ENCODE measurements around the gene OGFOD2.
A peak's percentile ranks its signal among the peaks of the same experiment; 100 is the strongest.

OGFOD2 gene

DNA sequence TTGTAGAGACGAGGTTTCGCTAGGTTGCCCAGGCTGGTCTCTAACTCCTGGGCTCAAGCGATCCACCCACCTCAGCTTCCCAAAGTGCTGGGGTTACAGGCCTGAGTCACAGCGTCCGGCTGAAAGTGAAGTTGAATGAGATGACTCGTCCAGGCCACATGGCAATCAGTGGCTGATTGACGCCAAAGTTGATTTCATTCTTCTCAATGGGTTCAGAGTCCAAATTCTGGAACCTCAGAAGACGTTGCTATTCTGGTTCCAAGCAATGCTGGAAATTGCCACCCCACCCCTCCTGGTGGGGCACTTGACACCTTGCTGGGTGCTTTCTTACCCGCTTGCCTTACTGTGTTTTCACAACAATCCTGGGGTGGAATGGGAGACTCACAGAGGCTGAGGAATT is 23.6 kb upstream of the OGFOD2 start:
- no peak for DNase-seq (ENCODE audit: low read depth in 2 of 2)

DNA sequence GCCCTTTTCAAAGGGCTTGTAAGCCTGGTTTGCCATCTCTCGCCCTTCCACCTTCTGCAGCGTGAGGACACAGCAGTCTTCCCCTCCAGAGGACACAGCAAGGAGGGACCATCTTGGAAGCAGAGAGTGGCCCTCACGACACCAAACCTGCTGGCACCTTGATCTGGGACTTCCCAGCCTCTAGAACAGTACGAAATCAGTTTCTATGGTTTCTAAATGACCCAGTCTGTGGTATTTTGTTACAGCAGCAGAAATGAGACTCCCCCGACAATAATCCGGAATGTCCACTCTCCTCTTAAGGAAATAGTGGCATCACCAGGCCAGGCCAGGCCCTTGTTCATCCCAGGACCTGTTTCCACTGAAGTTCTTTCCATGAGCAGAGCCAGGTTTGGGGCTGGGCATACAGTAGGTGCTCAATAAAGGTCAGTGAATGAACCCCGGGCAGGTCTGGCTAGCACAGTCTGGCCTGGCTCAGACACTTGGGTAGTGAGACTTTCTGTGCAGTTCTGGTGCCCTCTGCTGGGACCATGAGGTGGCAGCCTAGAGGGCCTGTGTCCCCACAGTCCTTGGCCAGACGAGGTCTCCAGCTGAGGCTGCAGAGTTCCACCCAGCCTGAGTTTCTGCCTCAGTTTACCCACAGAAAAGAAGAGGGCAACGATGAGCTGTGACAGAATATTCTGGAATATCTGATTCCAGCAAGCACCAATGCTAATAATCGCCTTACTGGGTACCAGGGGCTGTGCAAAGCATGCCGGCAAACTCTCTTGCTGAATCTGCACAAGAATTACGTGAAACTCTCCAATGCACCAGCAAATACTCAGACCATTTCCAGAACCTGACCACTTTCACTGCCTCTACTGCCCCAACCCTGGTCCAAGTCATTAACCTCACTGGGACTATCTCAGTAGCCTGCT is 22.8 kb upstream of the OGFOD2 start:
- peak; percentile 64 to 66 for DNase-seq (ENCODE audit: low read depth in 2 of 2)

DNA sequence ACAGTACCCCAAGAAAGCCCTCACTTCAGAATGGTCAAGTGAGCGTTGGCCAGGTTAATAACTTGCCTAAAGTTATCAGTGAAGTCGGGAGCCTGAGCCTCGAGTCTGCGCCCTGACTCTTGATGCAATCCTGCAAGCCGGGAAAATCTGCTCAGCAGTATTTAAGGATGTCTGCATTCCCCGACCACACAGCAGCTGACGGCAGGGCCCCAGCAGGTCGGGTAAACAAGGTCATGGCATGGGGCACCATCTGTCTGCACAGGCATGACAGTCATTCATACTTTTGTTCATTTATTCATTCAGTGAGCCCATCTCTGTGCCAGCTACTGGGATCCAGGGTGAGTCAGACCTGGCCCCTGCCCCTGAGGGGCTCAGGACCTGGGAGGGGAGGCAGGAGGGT is 19.9 kb upstream of the OGFOD2 start:
- DNase-seq (ENCODE audit: low read depth in 2 of 2), result no peak

DNA sequence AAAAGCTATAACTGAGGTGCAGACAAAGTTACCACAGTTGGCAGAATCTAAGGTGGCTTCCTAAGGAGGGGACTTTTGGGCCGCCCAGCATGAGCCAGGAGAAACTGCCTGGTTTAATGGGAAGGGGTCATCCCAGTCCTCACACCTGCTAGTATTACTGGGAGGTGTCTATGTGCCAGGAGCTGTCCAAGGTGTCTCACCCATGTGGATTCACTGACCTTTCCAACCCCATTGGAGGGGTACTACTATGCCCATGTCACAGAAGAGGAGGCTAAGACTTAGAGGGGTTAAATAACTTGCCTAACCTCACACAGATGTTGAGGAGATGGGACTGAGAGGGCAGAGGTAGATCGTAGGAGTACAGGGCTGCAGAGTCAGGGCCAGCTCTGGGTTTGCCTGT is 19.0 kb upstream of the OGFOD2 start:
- no peak for DNase-seq (ENCODE audit: low read depth in 2 of 2)

DNA sequence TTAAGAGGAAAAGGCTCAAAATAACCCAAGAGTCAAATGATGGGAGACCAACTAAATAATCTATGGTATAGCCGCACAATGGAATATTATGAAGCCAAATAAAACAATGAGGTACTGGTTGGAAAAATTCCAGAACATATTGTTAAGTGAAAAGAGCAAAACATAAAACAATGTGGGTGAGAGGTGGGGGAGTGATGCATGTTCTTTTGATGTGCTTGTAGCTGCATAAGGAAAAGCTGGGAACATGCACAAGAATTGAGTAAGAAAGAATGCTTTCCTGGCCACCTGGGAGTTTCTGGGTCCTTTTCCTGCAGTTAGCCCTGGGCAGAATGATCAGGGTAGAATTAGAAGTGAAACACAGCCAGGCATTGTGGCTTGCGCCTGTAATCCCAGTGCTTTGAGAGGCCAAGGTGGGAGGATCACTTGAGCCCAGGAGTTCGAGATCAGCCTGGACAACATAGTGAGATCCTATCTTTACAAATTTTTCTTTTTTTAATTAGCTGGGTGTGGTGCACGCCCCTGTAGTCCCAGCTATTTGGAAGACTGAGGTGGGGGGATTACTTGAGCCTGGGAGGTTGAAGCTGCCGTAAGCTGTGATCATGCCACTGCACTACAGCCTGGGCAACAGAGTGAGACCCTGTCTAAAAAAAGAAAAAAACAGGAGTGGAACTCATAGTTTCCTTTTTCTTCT is 16.7 kb upstream of the OGFOD2 start:
- no peak for DNase-seq (ENCODE audit: low read depth in 2 of 2)

DNA sequence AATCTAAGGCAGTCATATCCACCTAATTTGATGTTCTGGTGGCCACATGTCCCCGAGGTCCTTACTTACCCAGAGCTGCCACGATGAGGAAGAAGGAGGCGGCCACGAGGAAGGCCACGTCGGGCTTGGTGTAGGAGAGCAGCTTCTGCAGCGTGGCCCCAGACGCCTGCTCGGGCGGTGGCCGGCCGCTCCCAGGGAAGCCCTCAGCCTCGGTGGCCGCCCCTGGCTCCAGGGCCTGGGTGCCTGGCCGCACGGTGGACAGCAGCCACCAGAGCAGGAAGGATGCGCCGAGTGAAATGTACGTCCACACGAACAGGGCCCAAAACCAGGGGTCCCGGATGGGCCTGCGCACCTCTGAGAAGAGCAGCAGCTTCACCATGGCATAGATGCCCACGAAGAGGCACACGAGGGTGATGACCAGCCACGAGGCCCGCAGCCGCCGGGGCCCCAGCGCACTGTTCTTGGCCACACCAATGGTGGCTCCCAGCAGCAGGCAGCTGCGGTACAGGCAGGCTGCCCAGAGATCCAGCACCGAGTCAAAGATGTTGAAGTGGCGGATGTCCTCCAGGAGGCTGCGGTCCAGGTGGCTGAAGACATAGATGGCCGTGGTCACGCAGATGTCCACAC is 15.4 kb upstream of the OGFOD2 start:
- no peak for DNase-seq (ENCODE audit: low read depth in 2 of 2)

DNA sequence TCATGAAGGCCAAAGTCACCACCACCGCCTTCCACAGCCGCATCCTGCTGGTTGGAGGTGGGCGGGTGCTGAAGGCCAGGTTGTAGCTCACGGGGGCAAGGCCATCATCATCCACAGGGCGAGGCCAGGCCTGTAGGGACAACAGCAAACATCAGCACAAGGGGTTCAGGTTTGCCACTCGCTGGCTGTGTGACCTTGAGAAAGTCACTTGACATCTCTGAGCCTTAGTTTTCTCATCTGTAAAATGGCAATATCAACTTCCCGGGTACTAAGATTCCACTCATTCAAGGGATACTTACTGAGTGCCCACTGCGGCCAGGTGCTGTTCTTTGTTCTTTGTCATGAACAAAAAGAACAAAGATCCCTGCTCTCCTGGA is 14.9 kb upstream of the OGFOD2 start:
- DNase-seq (ENCODE audit: low read depth in 2 of 2), result no peak

DNA sequence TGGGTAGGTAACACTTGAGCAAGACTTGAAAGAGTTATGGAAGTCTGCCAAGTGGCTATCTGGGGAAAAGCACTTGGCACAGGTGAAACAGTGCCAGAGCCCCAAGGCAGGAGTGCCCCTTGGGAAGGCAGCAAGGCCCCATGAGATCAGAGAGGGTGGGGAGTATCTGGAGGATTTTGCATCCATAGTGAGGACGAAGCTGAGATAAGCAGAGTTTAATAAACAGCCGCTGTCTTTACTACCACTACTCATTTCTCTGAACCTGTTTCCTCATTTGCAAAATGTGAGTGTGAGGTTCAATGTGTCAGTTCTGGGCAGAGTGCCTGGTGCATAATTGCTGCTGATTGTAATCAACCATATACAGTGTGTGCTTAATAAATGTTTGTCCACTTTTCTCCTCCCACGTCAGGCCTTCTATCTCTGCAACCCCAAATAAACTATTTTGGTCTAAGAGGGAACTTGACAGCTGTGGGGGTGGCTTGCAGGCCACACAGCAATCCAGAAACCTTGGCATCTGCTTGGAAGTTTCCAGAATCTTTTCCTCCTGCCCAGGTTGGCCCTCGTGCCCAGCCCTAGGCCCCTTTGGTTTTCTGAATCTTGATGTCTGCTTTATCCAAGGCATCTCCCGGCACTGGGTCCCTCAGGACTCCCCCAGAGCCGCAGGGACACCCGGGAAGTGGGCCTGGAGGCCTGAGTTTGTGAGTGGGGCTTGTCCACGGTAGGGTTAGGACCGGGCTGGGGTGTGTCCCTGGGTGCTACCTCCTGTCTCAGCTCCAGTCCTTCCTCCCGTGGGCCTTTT is 13.3 kb upstream of the OGFOD2 start:
- DNase-seq (ENCODE audit: low read depth in 2 of 2), result no peak

DNA sequence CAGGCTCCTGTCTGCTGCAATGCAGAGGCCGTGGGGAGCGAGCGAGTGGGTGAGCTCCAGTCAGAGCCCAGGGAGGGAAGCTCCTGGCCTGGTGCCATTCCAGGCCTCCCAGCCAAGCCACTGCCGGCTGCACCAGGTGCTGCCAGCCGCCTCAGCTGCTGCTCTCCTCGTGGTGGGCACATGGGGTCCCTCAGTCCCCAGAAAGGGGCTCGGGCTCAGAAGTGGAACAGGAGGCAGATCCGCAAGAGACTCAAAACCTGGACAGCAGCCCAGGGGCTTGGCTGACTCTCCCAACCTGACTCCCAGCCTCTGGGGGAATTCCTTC is 11.1 kb upstream of the OGFOD2 start:
- no peak for DNase-seq (ENCODE audit: low read depth in 2 of 2)

DNA sequence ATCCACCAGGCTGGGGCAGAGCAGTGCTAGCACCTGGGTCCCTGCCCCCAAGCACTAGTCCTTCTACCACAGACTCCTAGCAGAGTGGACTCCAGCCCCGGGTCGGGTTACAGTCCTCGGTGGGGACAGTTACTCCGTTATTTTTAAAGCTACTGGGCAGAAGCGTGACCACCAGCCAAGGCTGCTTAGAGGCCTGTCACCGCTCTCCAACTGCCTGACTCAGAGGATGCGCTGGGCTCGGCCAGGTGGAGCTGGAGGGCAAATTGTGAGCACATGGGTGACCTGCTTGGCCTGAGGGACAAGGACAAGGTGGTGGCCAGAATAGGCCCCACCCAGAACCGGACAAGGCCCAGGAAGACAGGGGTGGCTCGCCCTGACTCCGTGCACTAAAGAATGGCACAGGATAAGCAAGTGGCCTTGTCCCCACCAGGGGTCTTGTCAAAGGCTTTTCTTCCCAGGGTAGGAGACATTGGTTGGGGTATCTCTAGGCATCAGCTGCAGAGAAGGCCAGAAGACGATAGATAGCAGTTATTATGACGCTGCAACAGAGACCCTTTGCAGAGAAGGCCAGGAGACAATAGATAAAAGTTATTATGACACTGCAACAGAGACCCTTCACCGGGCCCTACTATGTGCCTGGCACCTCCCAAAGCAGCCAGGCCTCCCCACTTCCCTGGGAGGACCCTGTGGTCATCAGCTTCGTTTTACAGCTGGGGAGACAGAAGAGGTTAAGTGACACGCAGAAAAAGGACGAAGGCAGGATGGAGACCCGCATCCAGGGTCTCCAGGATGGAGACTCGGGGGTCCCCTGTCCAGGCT is 10.4 kb upstream of the OGFOD2 start:
- DNase-seq (ENCODE audit: low read depth in 2 of 2), result no peak

DNA sequence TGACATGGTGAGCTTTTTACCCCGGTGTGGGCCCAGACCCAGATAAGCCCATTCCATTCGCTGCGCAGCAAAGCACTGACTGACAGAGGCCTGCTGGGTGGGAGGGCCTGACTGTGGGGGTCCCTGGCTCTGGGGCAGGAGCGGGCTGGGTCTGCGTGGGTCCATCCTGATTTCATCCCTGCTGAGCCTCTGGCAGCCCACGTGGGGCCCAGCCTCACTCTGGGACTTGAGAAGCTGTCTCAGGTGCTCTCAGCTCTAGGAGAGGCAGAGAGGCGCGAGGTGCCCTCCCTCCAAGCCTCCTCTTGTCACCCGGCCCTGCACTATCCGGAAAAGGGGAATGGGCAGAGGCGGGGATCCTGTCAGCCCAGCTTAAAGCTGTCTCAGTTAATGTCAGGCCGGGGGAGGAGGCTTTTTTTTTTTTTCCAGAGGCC is 9.7 kb upstream of the OGFOD2 start:
- DNase-seq (ENCODE audit: low read depth in 2 of 2), result no peak

DNA sequence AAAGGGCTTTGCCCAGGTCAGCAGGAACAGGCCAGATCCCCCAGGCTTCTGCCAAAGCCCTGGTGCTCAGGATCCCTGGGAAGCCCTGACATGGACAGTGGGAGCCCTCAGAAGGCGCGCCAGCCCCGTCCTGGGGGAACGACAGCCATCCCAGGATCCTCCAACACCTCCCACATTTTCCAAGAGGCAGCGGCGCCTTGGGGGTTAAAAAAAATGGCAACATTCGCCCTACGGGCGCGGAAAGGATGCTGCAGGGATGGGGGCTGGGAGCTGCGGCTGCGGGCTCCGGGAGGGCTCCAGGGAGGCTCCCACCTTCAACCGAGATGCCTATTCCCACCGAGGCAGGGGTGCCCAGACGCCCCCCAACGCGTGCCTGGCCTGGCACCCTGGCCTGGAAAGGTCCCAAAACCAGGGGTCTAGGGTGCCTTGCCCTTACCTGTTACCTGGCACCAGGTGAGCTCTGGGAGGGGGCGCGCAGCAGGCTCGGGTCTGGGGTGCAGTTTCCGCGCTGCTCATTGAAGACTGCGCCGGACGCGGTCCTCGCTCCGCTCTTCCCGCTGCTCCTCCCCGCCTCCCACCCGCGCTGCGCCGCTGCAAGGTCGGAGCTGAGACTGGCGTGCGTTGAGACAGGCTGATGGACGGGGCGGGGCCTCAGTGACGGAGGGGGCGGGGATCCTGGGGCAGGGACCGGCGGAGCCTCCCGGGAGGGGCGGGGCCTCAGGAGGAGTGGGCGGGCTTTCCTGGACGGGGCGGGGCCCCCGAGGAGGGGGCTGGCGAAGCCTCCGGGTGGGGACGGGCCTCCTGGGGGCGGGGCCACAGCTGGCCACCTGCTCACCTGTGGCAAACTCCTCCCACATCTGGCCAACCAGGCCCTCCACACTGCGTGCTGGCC is 8.9 kb upstream of the OGFOD2 start, which contains the start of gene ABCB9:
ABCB9 (minus strand) TSS at position 613 of the 892 bp plus-strand sequence. CDS start 6,228 bp downstream, outside the sequence.
- DNase-seq (ENCODE audit: low read depth in 2 of 2), result peak; percentile 95 to 97

DNA sequence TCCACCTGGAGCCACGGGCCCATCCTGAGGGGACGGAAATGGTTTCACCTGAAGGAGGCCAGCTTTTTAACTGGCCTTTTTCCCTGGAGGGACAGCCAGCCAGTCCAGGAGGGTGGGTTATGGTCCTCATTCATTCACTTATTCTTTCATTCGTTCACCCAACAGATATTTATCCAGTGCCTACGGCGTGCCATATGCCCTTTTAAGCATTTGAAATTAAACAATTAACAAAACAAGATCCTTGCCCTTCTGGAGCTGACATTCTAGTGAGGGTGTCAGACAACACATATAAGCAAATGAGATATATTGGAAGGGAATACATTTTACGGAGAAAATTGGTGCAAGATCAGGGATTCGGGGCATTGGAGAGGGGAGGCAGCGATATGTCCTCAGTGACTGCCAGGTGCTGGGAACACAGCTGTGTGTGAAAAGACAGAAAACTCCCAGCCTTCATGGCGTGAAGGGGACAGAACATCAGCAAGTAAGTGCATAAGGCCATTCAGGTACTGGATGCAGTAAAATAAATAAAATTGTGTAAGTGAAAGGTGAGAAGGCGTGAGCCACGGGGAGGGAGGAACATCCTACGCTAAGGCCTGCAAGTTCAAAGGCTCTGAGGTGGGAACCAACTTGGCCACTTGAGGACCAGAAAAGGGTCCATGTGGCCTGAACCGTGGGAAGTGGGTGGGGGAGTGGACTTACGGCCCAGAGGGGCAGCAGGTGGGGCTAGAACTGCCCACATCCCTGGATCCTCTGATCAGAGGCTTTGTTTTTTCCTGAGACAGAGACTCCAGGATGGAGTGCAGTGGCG is 8.1 kb upstream of the OGFOD2 start:
- no peak for DNase-seq (ENCODE audit: low read depth in 2 of 2)

DNA sequence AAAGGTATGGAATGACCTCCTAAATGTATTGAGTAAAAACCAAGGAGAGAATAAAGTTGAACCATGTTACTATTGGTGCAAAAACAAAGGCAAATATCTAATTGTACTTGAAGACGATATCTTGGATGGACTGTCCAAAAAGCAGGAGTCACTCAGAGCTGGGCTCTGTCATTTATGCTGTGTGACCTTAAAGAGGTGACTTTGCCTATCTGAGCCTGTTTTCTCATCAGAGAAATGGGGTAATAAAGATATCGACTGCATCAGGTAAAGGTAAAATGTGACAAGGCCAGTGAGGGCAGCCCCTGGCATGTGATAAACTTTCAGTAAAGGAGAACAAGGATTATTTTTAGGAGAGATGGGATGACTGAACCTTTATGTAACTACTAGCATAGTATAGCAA is 6.9 kb upstream of the OGFOD2 start:
- no peak for DNase-seq (ENCODE audit: low read depth in 2 of 2)

DNA sequence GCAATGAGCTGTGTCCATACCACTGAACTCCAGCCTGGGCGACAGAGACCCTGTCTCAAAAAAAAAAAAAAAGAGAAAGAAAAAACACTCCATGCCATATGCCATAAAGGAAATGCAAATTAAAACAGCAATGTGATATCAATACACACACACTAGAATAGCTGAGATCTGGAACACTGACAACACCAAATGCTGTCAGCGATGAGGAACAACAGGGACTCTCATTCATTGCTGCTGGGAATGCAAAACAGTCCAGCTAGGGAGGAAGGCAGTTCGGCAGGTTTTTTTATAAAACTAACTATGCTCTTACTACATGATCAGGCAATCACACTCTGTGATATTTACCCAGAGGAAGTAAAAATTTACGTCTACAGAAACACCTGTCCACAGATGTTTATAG is 5.4 kb upstream of the OGFOD2 start:
- DNase-seq (ENCODE audit: low read depth in 2 of 2), result no peak

DNA sequence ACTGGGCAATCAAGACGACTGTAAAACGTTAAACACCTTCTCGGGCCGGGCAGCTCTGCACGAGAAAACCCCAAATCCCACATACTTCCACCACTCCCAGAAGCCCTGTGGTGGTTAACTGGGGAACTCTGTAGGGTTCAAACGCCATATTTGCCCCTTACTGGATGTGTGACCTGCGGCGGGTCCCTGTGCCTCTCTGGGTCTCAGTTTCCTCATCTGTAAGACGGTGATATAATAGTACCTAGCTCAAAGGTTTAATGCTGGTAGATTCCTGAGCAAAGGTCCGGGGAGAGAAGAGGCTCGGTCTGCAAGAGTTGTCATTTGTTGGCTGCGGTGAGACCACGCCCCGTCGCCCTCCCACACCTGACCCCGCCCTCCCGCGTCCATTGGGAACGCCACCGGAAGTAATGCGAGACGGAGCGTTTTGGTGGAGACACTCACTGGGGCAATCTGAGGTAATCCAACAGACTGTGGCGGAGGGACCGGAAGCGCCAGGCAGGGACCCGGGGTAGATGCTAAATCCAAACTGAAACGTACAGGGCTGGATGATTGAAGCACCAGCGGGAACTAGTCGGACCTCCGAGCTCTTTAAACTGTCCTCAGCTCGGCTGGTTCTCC is 661 bp upstream of the OGFOD2 start:
- DNase-seq (ENCODE audit: low read depth in 2 of 2), result peak; percentile 99

DNA sequence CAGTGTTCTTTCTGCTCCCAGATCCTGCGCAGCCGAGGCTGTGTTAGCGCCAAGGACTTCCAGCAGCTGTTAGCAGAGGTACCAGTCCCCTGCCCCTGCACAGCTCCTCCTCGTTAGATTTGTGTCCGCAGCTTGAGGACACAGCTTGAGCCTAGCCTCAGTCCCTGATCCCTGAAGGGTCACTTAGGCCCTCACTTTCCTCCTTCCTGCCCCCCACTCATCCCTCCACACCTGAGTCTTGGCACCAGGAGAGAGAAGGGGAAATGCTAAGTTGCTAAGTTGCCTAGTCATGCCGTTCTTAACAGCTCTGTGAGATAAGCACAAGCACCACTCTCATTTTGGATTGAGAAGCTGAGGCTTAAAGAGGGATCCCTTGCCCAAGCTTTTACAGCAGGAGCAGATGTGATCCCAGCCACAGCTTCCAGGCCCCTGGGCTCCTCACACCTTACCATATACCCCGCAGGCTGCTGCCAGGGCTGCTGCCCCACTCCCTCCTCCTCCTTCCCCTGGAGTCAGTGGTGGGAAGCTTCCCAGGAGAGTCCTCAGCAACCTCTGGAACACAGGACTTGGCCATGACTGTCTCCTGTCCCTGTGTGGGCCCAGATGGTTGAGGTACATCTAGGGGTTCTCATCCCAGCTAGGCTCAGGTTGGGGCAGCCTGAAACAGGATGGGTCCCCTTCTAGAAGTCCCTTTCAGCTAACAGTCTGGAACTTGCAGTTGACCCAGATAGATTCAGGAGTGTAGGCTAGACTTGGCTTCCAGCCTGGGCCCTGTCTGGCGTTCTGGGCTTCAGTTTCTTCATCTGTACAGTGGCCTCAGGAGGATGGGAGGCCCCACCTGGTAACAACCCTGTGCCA is 975 bp downstream of the OGFOD2 start:
- DNase-seq (ENCODE audit: low read depth in 2 of 2), result no peak

DNA sequence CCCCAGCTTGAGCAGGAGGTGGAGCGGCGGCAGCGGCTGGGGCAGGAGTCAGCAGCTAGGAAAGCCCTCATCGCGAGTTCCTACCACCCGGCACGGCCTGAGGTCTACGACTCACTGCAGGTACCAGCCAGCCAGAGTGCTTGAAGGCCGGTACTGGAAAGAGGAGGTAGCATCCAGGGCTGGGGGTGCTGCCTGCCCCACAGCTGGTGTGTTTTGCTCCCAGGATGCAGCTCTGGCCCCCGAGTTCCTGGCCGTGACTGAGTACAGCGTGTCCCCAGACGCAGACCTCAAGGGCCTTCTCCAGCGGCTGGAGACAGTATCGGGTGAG is 1.6 kb downstream of the OGFOD2 start:
- DNase-seq (ENCODE audit: low read depth in 2 of 2), result no peak

Data from stimulated activated CD4-positive, alpha-beta T cell treated with anti-CD3 and anti-CD28 coated beads, Interleukin-4, amount 100 ng/mL, for 48 hours (primary cell).